Activated CD4-positive, alpha-beta T cell treated with anti-CD3 and anti-CD28 coated beads, Interleukin-2, amount 50 U/mL, for 16 hours (primary cell): ENCODE measurements around the gene ZDHHC11B.
"Not testable (repeated sequence)": the region's sequence is repeated elsewhere in the genome, so short reads cannot be mapped to it uniquely, and the experiment has no call there.

Experiments
- DNase-seq: peaks from one replicate; pipeline ENCODE4 v3.0.0-alpha.2; 2020

Gene ZDHHC11B

GRCh38 chr5:751992-752391 lies 32.5 kb downstream of the ZDHHC11B start:
- DNase-seq: not testable (repeated sequence)

- DNase-seq: no peak
These were observed 33.0 kb downstream of the ZDHHC11B start for GRCh38 chr5:751496-751895.

GRCh38 chr5:750226-750625 lies 34.3 kb downstream of the ZDHHC11B start:
- DNase-seq: not testable (repeated sequence)

- no peak for DNase-seq
These were observed 35.3 kb downstream of the ZDHHC11B start for GRCh38 chr5:749101-749670.

- DNase-seq: not testable (repeated sequence)
These were observed 36.2 kb downstream of the ZDHHC11B start for GRCh38 chr5:748011-748980.

- DNase-seq: not testable (repeated sequence)
These were observed 37.2 kb downstream of the ZDHHC11B start for GRCh38 chr5:747303-747844.

- no peak for DNase-seq
These were observed 38.2 kb downstream of the ZDHHC11B start for GRCh38 chr5:746258-746761.

- not testable (repeated sequence) for DNase-seq
These were observed 39.0 kb downstream of the ZDHHC11B start for GRCh38 chr5:745272-746142.

GRCh38 chr5:743696-744404 lies 40.7 kb downstream of the ZDHHC11B start:
- DNase-seq: not testable (repeated sequence)

GRCh38 chr5:742276-742675 lies 42.3 kb downstream of the ZDHHC11B start:
- not testable (repeated sequence) for DNase-seq

GRCh38 chr5:734145-734544 lies 50.4 kb downstream of the ZDHHC11B start:
- DNase-seq: not testable (repeated sequence)

GRCh38 chr5:732754-733454 lies 51.6 kb downstream of the ZDHHC11B start:
- DNase-seq: not testable (repeated sequence)

GRCh38 chr5:729225-729624 lies 55.3 kb downstream of the ZDHHC11B start:
- DNase-seq: not testable (repeated sequence)

- DNase-seq: not testable (repeated sequence)
These were observed 57.4 kb downstream of the ZDHHC11B start for GRCh38 chr5:727087-727486.

GRCh38 chr5:723865-724264 lies 60.7 kb downstream of the ZDHHC11B start:
- DNase-seq: not testable (repeated sequence)

- not testable (repeated sequence) for DNase-seq
These were observed 61.2 kb downstream of the ZDHHC11B start for GRCh38 chr5:723309-723708.

- DNase-seq: not testable (repeated sequence)
These were observed 65.2 kb downstream of the ZDHHC11B start for GRCh38 chr5:719379-719778.

GRCh38 chr5:717143-717542 lies 67.4 kb downstream of the ZDHHC11B start:
- no peak for DNase-seq

- DNase-seq: not testable (repeated sequence)
These were observed 67.8 kb downstream of the ZDHHC11B start for GRCh38 chr5:716740-717139.

GRCh38 chr5:715636-716035 lies 68.9 kb downstream of the ZDHHC11B start:
- not testable (repeated sequence) for DNase-seq
